WTC11 (cell line): ENCODE results near the gene TBL1Y. TPM values are rescaled to one million over a fixed set of nuclear protein-coding genes. Genes with fewer than 3 reads are reported as not detected.

Experiments
- ATAC-seq: fragments of 200-7000 bp; cut with Tn5 transposase; 2 replicates; pipeline ENCODE4 v1.10.0; 2021; ENCODE audit warnings: mild to moderate bottlenecking, moderate library complexity
- CTCF ChIA-PET: fragments of 300-600 bp; sonication (Branson Sonifier 250); formaldehyde crosslinking; loops from one replicate; lab custom pipeline; 2021; ENCODE audit warnings: antibody characterized with exemption; lab: Charles Lee
- POLR2A ChIA-PET: fragments of 350-600 bp; sonication (Branson Sonifier 250); formaldehyde crosslinking; loops from one replicate; lab custom pipeline; 2021; ENCODE audit warnings: antibody characterized with exemption; lab: Charles Lee
- DNase-seq: peaks from one replicate; pipeline ENCODE4 v3.0.0; 2021; ENCODE audit warnings: low spot score
- H3K27ac Mint-ChIP-seq: 2 replicates; pipeline ENCODE4 v1.8.0; 2021; ENCODE audit warnings: mixed read lengths
- H3K27me3 Mint-ChIP-seq: 2 replicates; pipeline ENCODE4 v1.8.0; 2021; ENCODE audit warnings: low read depth, mild to moderate bottlenecking, moderate library complexity, mixed read lengths
- H3K36me3 Mint-ChIP-seq: 2 replicates; pipeline ENCODE4 v1.8.0; 2021; ENCODE audit warnings: mixed read lengths
- H3K4me1 Mint-ChIP-seq: 2 replicates; pipeline ENCODE4 v1.8.0; 2022; ENCODE audit warnings: mixed read lengths
- H3K4me3 Mint-ChIP-seq: 2 replicates; pipeline ENCODE4 v1.8.0; 2021; ENCODE audit warnings: mild to moderate bottlenecking, moderate library complexity, mixed read lengths
- H3K9me3 Mint-ChIP-seq: 2 replicates; pipeline ENCODE4 v1.8.0; 2021; ENCODE audit warnings: mixed read lengths
- ATF2 ChIP-seq: sonication (generic); formaldehyde crosslinking; IDR thresholded peaks from 2 replicates; pipeline ENCODE4 v1.8.1; 2022; ENCODE audit warnings: low read depth, missing genetic modification reagents, borderline replicate concordance
- CREB1 ChIP-seq: sonication (generic); formaldehyde crosslinking; IDR thresholded peaks from 2 replicates; pipeline ENCODE4 v1.8.0; 2023; ENCODE audit warnings: mild to moderate bottlenecking, missing genetic modification reagents
- CREM ChIP-seq: sonication (generic); formaldehyde crosslinking; IDR thresholded peaks from 2 replicates; pipeline ENCODE4 v1.8.1; 2022; ENCODE audit warnings: mild to moderate bottlenecking, missing genetic modification reagents, moderate library complexity
- FOXK1 ChIP-seq: sonication (generic); formaldehyde crosslinking; IDR thresholded peaks from 2 replicates; pipeline ENCODE4 v1.8.0; 2022; ENCODE audit warnings: mild to moderate bottlenecking, moderate library complexity, missing genetic modification reagents
- GABPB1 ChIP-seq: sonication (generic); formaldehyde crosslinking; IDR thresholded peaks from 2 replicates; pipeline ENCODE4 v1.8.1; 2023; ENCODE audit warnings: mild to moderate bottlenecking, missing genetic modification reagents
- JUN ChIP-seq: sonication (generic); formaldehyde crosslinking; IDR thresholded peaks from 2 replicates; pipeline ENCODE4 v1.8.0; 2023; ENCODE audit warnings: mild to moderate bottlenecking, missing genetic modification reagents
- MXD4 ChIP-seq: fragments of 250-450 bp; sonication (Bioruptor Pico); IDR thresholded peaks from 2 replicates; pipeline ENCODE4 v1.8.0; 2021; ENCODE audit warnings: mild to moderate bottlenecking, moderate library complexity, borderline replicate concordance
- NFYB ChIP-seq: sonication (generic); formaldehyde crosslinking; conservative IDR thresholded peaks from 2 replicates; pipeline ENCODE4 v1.8.0; 2022; ENCODE audit warnings: low read depth, missing genetic modification reagents
- NR2C2 ChIP-seq: sonication (generic); formaldehyde crosslinking; IDR thresholded peaks from 2 replicates; pipeline ENCODE4 v1.8.0; 2022; ENCODE audit warnings: mild to moderate bottlenecking, missing genetic modification reagents
- SMAD4 ChIP-seq: sonication (generic); formaldehyde crosslinking; IDR thresholded peaks from 2 replicates; pipeline ENCODE4 v1.8.0; 2022; ENCODE audit warnings: mild to moderate bottlenecking, missing genetic modification reagents
- SOX15 ChIP-seq: fragments of 250-450 bp; sonication (Bioruptor Pico); IDR thresholded peaks from 2 replicates; pipeline ENCODE4 v1.9.0; 2021; ENCODE audit warnings: mild to moderate bottlenecking
- SP1 ChIP-seq: sonication (generic); formaldehyde crosslinking; conservative IDR thresholded peaks from 2 replicates; pipeline ENCODE4 v1.8.1; 2022; ENCODE audit warnings: missing genetic modification reagents
- TCF7 ChIP-seq: sonication (generic); formaldehyde crosslinking; IDR thresholded peaks from 2 replicates; pipeline ENCODE4 v1.8.0; 2022; ENCODE audit warnings: mild to moderate bottlenecking, low read depth, missing genetic modification reagents, moderate library complexity
- TEAD4 ChIP-seq: sonication (generic); formaldehyde crosslinking; IDR thresholded peaks from 2 replicates; pipeline ENCODE4 v1.8.0; 2022; ENCODE audit warnings: mild to moderate bottlenecking, missing genetic modification reagents
- ZNF232 ChIP-seq: sonication (generic); formaldehyde crosslinking; IDR thresholded peaks from 2 replicates; pipeline ENCODE4 v1.8.0; 2022; ENCODE audit warnings: mild to moderate bottlenecking, missing genetic modification reagents
- ZNF396 ChIP-seq: fragments of 250-450 bp; sonication (Bioruptor Pico); IDR thresholded peaks from 2 replicates; pipeline ENCODE4 v1.8.0; 2021; ENCODE audit warnings: mild to moderate bottlenecking, moderate library complexity, borderline replicate concordance
- ZNF671 ChIP-seq: fragments of 250-450 bp; sonication (Bioruptor Pico); IDR thresholded peaks from 2 replicates; pipeline ENCODE4 v1.8.0; 2021; ENCODE audit warnings: mild to moderate bottlenecking
- total RNA-seq: library from RNA; stranded (reverse); gene quantifications from 3 replicates; pipeline ENCODE4 v1.2.3, GENCODE V29; 2021
- TF ChIP-seq, protein P1 (sequence below): sonication (generic); formaldehyde crosslinking; IDR thresholded peaks from 2 replicates; pipeline ENCODE4 v1.8.1; 2022; ENCODE audit warnings: mild to moderate bottlenecking, moderate library complexity, missing genetic modification reagents
- TF ChIP-seq, protein P2 (sequence below): fragments of 250-450 bp; sonication (Bioruptor Pico); IDR thresholded peaks from 2 replicates; pipeline ENCODE4 v1.9.0; 2021; ENCODE audit warnings: mild to moderate bottlenecking
- TF ChIP-seq, protein P3 (sequence below): sonication (generic); formaldehyde crosslinking; IDR thresholded peaks from 2 replicates; pipeline ENCODE4 v1.8.0; 2022; ENCODE audit warnings: mild to moderate bottlenecking, missing genetic modification reagents

The TBL1Y gene
- total RNA-seq, 1 experiment from 2014 or later: not detected

DNA sequence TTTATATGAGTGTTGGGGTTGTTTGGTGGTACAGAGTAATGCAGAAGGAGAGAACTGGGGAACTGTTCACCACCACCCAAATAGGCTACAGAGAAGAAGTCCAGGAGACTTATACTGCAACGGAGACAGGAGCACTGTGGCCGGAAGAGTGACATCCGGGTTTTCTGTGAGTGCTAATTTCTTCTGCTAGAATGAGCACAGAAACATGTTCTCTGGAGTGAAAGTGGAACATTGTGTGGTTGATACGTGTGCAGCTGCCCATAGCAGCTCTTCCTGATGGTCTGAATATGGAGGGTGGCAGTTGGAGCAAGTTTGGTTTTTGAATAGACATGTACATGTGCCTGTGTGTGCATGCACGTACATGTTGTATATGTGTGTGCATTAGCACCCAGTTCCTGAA, 67.3 kb downstream of the TBL1Y start:
- H3K9me3 Mint-ChIP-seq: no peaks in the 10 kb centered on the region
- no peak overlapping the region for H3K4me3 Mint-ChIP-seq
- CTCF ChIA-PET: no interaction called here
- H3K4me1 Mint-ChIP-seq: no peaks in the 10 kb centered on the region
- POLR2A ChIA-PET: no interaction called here
- no peak overlapping the region for H3K27ac Mint-ChIP-seq
- ATAC-seq (no peak), DNase-seq (no peak)
- H3K36me3 Mint-ChIP-seq: no peaks in the 10 kb centered on the region
- H3K27me3 Mint-ChIP-seq: no peaks in the 10 kb centered on the region
- TF ChIP-seq, protein P1, sequence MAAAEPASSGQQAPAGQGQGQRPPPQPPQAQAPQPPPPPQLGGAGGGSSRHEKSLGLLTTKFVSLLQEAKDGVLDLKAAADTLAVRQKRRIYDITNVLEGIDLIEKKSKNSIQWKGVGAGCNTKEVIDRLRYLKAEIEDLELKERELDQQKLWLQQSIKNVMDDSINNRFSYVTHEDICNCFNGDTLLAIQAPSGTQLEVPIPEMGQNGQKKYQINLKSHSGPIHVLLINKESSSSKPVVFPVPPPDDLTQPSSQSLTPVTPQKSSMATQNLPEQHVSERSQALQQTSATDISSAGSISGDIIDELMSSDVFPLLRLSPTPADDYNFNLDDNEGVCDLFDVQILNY (CRISPR knock-in tag): no peak
- no peak for TF ChIP-seq SMAD4
- no peak for TF ChIP-seq TEAD4
- TF ChIP-seq, protein P2, sequence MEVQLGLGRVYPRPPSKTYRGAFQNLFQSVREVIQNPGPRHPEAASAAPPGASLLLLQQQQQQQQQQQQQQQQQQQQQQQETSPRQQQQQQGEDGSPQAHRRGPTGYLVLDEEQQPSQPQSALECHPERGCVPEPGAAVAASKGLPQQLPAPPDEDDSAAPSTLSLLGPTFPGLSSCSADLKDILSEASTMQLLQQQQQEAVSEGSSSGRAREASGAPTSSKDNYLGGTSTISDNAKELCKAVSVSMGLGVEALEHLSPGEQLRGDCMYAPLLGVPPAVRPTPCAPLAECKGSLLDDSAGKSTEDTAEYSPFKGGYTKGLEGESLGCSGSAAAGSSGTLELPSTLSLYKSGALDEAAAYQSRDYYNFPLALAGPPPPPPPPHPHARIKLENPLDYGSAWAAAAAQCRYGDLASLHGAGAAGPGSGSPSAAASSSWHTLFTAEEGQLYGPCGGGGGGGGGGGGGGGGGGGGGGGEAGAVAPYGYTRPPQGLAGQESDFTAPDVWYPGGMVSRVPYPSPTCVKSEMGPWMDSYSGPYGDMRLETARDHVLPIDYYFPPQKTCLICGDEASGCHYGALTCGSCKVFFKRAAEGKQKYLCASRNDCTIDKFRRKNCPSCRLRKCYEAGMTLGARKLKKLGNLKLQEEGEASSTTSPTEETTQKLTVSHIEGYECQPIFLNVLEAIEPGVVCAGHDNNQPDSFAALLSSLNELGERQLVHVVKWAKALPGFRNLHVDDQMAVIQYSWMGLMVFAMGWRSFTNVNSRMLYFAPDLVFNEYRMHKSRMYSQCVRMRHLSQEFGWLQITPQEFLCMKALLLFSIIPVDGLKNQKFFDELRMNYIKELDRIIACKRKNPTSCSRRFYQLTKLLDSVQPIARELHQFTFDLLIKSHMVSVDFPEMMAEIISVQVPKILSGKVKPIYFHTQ (CRISPR knock-in tag): no peak
- no peak for TF ChIP-seq SP1
- TF ChIP-seq GABPB1 (CRISPR knock-in tag): no peak
- TF ChIP-seq FOXK1: no peak
- TF ChIP-seq TCF7: no peak
- no peak for TF ChIP-seq CREB1
- no peak for TF ChIP-seq ATF2
- TF ChIP-seq ZNF232 (CRISPR knock-in tag): no peak
- TF ChIP-seq CREM (CRISPR knock-in tag): no peak
- TF ChIP-seq NFYB (CRISPR knock-in tag): no peak

GRCh38 chrY:6983221-6983620, 72.7 kb downstream of the TBL1Y start:
- ATAC-seq (no peak), DNase-seq (no peak)
- no peaks in the 10 kb centered on the region for H3K4me1 Mint-ChIP-seq
- no peaks in the 10 kb centered on the region for H3K27me3 Mint-ChIP-seq
- H3K9me3 Mint-ChIP-seq: no peaks in the 10 kb centered on the region
- ChIA-PET POLR2A (no interaction called here), CTCF (no interaction called here)
- TF ChIP-seq MXD4 (CRISPR knock-in tag) (no peak), CREM (CRISPR knock-in tag) (no peak), ZNF671 (no peak)
- TF ChIP-seq, protein P3, sequence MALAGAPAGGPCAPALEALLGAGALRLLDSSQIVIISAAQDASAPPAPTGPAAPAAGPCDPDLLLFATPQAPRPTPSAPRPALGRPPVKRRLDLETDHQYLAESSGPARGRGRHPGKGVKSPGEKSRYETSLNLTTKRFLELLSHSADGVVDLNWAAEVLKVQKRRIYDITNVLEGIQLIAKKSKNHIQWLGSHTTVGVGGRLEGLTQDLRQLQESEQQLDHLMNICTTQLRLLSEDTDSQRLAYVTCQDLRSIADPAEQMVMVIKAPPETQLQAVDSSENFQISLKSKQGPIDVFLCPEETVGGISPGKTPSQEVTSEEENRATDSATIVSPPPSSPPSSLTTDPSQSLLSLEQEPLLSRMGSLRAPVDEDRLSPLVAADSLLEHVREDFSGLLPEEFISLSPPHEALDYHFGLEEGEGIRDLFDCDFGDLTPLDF (CRISPR knock-in tag): no peak
- no peak overlapping the region for H3K27ac Mint-ChIP-seq
- H3K36me3 Mint-ChIP-seq: no peaks in the 10 kb centered on the region
- no peak overlapping the region for H3K4me3 Mint-ChIP-seq

DNA sequence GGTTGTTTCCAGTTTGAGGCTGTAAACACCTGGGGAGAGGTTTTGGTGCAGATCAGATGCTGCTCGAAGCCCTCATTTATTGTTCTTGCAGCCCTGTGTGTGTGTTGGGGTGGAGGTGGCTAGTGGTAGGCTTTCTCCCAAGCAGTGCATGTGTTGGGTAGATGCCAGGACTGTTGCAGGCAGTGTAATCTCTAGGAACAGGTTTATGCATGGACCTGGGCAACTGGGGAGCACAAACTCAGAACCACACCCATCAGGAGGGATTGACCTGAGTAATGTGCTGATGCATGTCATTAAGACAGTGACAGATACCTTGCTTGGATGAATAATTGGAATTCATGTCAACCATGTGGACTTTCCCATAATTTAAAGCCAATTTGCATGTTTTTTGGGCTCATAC, 77.3 kb downstream of the TBL1Y start:
- H3K27me3 Mint-ChIP-seq: no peaks in the 10 kb centered on the region
- no peak for ATAC-seq
- H3K27ac Mint-ChIP-seq: no peak overlapping the region
- DNase-seq: no peak
- TF ChIP-seq SMAD4 (no peak), JUN (CRISPR knock-in tag) (no peak), NFYB (CRISPR knock-in tag) (no peak), MXD4 (CRISPR knock-in tag) (no peak), SOX15 (CRISPR knock-in tag) (no peak), ZNF396 (no peak), NR2C2 (no peak)
- POLR2A ChIA-PET: no interaction called here
- H3K4me1 Mint-ChIP-seq: no peaks in the 10 kb centered on the region
- no peaks in the 10 kb centered on the region for H3K36me3 Mint-ChIP-seq
- CTCF ChIA-PET: no interaction called here
- no peak overlapping the region for H3K4me3 Mint-ChIP-seq
- no peaks in the 10 kb centered on the region for H3K9me3 Mint-ChIP-seq
